KBM-7 (cell line): ENCODE results near the gene SORBS1.
A peak's percentile ranks its signal among the peaks of the same experiment; 100 is the strongest.

Experiments used
- DNase-seq: peaks from one replicate; pipeline ENCODE4 v3.0.0-alpha.2; 2015
- in situ Hi-C: fragments of 300-500 bp; cut with MboI; formaldehyde crosslinking; loops from 2 replicates; pipeline ENCODE4 v1.14.3; 2020; ENCODE audit warnings: low sequenced_read_pairs, low pct_unique_long_range_greater_than_20kb, mixed read lengths

Gene SORBS1

DNA sequence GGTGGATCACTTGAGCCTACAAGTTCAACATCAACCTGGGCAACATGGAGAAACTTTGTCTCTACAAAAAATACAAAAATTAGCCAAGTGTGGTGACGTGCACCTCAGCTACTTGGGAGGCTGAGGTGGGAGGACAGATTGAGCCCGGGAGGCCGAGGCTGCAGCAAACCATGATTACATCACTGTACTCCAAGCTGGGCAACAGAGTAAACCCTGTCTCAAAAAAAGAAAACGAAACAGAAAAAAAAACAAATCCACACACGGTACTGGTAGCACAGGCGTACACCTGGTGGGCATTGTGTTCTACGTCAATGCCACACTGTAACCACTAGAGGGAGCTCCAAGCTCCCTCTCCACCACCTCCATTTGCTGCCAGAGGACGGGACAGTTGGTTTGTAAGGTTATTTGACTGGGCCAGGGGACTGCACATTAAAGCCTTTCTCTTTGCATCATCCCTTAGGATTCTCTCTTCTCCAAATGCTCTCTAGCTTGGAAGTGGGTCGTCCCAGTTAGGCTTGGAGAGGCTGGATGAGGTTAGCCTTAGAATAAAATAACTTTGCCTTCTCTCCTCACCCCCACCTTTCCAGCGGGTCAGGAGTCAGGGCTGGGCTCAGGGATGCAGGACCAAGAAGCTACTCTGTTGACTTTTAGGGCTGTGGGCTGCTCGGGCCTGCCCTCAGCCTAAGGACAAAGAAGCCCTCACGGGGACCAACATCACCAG, 130.8 kb downstream of the SORBS1 start:
- DNase-seq: peak; percentile 79
- in situ Hi-C loops: loop anchor here (10.0 kb wide), 1 partner anchor 164 kb away; no protein-coding TSS in a partner anchor

DNA sequence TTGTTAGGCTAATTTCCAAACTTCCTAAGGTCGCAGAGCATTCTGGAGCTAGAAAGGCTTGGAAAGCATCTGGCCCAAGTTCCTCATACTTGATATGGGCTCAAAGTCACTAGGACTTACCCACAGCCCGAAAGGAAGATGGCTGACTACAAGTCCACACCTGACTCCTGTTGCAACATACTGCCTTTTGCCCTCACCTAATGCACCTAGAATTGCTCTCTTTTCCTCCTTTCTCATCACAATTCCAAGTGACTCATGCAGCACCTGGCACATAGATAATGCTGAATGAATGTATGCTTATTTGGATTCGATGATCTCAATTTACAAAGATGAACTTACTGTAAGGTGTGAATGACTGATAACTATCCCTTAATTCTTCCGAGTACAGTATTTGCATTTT, 131.5 kb downstream of the SORBS1 start:
- no peak for DNase-seq
- in situ Hi-C loops: loop anchor here (10.0 kb wide), 1 partner anchor 165 kb away; no protein-coding TSS in a partner anchor

DNA sequence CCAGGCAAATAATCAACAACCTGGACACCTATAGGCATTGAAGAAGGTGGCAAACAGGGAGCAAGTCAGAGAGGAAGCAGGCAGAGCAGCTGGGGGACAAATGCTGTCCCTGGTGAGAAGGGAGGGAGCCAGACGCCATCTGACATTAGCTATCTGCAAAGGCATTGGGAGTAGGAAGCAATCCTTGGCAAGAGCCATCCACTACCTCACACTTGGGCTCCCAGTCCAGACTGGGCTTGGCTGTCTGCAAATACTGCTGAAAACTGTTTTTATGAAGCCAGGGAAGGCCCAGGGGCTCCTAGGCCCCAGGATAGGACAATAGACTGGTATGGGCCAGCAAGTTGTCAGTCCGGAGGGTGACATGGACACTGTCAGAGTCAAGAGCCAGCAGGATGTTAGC, 132.5 kb downstream of the SORBS1 start:
- in situ Hi-C loops: no loop called here
- DNase-seq: no peak

DNA sequence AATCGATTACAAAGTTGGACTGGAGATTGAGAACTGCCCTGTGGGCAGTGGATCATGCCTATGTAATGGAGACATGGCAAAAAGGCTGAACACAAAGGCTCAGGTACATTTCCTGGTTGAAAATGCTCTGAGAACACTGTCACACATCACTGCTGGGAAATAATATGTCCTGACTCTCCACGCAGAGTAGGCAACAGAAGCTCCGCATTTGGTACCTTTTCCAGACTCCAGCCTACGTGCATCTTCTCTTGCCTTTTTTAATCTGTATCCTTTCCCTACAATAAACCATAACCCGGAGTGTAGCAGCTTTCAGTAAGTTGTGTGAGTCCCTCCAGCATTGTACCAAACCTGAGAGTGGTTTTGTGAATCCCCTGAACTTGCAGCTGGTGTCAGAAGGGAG, 134.7 kb downstream of the SORBS1 start:
- in situ Hi-C loops: no loop called here
- DNase-seq: no peak

DNA sequence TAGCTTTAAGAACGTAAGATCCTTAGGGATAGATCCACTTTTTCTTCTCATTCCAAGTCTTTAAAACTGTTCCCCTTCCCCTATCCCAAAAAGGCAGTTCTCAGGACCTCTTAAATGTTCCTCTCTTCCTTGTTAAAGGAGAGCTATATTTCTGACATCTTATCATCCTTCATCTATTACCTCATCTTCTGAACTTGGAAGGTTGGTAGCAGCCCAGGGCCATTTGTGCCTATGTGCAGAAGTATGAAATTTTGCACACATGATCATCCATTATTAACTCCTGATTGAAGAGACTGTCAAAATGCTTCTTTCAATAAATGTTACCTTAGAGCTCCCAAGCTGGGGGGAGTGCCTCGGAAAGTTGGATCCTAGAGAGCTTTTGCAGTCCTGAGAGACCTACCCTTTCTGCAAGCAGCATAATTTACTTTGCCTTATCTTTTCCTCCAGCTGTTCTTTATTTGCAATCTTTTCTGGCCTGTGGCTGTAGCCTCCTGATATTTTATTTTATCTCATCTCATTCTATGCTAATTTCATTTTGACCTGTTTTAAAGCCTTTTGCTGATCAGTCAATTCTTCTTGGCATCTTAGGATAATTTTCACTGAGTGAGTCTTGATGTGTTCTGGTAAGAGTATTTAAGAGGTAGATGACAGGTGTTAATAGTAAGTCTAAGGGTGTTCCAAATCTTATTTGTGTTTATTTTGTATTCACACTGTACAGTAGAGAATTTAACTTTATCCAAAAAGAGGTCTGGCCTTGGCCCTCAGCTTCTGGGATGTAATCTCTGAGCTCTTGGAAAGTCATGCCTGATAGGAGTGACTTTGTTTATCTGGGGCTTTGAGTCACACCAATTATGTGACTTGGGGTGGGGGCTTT, 135.3 kb downstream of the SORBS1 start:
- no peak for DNase-seq
- in situ Hi-C loops: no loop called here

DNA sequence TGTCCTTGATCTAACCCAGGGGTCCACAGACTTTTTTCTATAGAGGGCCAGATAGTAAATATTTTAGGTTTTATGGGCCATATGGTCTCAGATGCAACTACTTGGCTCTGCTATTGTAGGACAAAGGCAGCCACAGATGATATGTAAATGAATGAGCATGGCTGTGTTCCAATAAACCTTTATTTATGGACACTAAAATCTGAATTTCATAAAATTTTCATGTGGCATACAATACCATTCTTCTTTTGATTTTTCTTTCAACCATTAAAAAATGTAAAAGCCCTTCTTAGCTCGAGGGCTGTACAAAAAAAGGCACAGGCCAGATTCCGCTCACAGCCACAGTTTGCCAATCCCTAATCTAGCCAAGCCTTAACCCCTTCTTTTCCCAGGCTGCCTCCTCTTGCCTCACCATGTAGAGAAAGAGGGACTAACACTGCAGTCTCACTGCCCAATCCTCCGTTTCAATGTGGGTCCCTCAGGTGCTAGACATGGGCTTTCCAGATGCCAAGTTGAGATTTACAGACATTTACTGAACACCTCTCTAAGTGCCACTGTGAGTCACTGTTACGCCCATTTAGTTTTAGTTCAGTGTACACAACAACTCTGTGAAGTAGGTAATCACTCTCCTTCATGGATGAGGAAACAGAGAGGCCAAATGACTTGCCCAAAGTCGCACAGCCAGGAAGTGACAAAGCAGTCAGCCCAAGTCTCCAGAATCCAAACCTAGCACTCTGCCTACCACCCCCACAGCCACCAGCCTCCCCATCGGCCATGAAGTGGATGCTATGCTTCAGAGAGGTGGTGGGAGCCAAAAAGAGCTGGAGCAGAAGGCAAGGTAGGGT, 137.8 kb downstream of the SORBS1 start:
- in situ Hi-C loops: no loop called here
- no peak for DNase-seq

DNA sequence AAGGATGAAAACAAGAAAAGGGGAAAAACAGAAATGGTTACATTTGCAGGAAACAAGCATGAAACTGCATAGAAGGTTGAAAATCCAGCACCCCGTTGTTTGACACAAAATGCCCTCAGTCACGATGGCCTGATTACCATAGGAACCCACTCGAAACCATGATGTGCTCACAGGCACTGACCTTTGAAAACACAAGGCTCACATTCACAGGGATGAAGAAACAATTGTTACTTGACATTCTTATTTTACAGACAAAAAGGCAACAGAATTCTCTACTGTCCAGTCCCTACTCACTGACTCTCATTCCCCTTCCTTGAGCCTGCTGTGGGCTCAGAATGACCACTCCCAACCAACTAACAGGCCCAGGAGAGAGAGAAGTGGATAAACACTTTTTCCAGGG, 138.9 kb downstream of the SORBS1 start:
- in situ Hi-C loops: no loop called here
- no peak for DNase-seq

DNA sequence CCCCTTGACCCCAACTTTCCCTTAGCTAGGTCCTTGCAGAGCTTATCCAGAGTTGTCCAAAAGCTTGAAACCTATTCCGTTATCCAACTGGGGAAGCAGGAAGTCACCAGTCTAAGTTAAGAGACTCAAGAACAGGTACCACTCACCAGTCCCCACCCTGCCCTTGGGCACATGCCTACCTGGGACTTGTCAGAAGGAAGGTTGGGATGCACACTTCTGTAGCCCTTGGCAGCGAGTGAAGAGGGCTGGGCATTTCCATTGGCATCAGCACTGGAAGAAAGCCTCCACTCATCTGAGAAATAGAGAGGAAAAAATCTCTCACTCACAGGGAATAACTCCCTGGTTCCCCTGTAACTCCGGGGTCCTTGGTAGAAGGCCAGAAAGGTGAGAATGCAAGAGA, 139.4 kb downstream of the SORBS1 start:
- no peak for DNase-seq
- in situ Hi-C loops: no loop called here

DNA sequence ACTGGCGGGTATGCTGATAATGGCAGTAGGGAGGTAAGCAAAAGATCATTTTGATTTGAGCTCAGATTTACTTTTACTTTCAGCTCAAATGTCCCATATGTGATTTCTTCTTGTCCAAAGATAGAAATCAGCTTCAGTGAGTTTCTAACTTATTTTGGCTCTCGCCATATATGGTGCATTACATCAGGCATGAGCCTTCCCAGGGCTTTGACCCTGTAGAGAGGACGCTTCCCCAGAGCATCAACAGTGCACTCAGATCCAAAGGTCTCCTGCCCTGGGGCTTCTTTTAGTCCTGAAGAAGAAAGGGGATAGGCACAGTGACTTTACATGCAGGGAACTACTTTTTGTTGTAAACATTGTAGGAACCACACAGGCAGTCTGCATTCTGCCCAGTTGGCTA, 141.8 kb downstream of the SORBS1 start:
- DNase-seq: no peak
- in situ Hi-C loops: no loop called here

DNA sequence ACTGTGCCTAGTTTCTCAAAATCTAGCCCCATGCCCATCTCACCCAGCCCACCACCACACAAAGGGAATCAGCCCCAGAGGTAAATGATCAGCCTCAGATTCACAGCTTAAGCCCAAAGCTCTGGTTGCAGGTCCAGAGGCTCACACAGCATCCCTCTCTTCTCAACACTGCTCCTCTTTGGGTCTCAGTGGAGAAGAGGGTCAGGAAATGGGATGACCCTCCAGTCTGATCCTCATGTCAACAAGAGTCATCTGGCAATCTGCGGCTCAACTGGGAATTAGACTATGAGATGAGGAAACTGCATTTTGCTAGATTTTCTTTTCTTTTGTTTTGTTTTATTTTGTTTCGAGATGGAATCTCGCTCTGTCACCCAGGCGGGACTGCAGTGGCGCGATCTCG, 144.2 kb downstream of the SORBS1 start:
- DNase-seq: no peak
- in situ Hi-C loops: no loop called here

DNA sequence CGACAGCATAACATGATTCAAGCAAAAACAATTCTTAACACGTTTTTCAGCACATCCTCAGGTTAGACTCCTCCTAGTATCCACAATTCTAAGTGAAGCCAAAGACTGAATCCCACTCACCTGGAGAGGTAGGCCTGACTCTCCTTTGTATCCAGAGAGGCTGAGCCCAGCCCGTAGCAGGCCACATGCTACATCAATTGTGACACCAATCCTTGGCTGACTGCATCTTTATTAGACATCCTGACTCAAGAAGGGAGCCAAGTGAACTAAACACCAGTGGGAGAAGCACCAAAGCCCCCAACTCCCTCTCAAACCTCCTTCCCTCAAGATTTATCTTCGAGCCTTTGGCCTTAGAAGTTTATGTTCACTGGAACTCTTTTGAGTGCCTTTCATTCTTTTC, 144.9 kb downstream of the SORBS1 start:
- DNase-seq: no peak
- in situ Hi-C loops: no loop called here

DNA sequence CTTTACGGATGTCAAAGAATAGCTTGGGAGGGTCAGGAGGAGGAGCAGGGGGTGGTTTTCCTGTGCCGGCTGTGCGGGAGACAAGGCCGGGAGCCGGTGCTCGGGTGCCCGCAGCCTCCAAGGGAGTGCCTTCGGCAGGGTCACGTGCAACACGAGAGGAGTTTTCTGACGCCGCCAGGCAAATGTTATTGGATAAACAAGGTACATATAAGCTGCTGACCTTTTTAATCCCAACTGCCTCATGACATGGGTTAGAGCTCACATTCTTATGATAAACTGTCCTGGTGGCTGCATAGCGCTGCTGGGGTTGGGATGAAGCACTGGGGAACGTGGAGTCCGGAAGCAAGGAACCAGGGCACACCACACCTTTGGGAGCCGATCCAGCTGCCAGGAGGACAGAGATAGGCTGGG, 145.5 kb downstream of the SORBS1 start:
- no peak for DNase-seq

DNA sequence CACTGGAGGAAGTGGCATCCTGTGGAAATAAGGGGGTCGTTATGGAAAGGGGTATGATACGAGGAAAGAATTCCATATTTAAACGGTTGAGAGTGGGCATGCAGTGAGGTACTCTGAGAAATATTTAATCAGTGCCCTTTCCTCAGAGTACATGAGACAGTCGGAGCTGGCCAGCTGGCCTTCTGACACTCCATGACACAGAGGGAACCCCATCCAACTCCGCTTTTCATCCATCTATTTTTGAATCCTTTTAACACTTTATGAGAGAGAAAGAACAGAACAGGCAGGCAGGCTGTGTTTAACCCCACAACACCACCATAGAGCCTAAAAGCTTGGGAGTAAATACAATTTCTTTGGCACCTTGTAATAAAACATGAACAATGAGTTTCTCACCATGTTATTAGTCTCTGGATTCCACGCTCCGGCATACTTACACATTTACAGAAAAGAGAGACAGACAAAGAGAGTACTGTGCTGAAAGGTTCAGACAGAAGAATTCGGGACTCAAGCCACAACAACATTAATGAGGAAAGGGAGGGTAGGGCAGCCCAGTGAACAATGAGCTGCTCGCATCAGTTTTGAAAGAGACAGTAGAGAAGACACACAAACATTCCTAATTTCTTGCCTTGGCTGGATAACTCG, 146.2 kb downstream of the SORBS1 start:
- DNase-seq: no peak
- in situ Hi-C loops: no loop called here

More for the DNA sequence above, 145.5 kb downstream of the SORBS1 start:
- in situ Hi-C loops: no loop called here

DNA sequence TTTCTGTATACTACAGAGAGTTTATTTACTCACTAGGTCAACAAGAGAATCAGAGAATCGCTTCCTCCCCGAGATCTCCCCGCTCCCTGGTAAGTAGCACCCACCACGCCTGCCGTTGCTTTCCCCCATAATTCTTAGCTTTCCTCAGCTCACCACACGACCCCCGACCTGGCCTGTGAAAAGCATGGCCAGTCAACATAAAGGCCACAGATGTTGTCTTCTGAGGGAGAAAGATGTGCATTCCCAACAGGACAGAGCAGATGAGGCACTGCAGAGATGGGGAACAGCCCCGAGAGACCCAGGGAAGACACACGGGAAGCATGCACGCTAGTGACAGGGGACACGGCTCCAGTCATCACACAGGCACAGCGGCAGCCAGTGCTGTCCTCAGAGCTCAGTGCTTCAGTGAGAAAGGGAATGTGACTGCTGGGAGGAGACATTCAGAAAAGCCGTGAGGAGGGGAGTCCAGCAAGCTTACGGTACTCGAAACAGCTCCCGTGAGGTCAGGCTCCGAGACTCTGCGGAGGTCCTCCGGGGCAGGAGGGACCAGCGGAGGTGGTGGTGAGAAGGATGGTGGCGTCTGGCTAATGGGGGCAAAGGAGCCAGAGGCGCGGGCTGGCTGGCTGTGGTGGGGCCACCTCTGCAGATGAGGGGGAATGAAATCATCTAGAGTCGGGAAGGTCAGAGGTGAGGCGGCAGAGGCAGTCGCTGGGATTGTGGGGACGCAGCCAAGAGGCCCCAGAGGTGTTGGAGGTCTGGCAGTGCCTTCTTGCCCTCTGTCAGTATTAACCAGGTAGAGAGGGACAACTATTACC, 146.9 kb downstream of the SORBS1 start:
- in situ Hi-C loops: no loop called here
- DNase-seq: no peak

DNA sequence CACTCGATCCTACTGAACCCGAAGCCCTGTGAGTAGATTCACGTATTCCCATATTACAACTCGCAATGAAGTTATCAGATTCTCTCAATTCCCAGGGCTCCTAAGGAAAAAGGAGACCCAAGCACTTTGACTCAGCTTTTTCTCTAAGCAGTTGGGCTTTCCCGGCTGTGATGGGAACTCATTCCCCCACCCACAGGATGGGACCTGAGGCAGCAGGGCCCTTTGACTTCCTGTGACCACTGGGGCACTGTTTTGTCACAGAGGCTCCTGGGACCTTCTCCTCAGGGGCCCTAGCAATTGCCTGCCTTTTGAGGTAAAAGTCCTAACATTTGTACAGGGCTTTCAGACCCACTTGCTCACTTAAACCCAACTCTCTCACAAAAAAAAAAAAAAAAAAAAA, 147.6 kb downstream of the SORBS1 start:
- in situ Hi-C loops: no loop called here

DNA sequence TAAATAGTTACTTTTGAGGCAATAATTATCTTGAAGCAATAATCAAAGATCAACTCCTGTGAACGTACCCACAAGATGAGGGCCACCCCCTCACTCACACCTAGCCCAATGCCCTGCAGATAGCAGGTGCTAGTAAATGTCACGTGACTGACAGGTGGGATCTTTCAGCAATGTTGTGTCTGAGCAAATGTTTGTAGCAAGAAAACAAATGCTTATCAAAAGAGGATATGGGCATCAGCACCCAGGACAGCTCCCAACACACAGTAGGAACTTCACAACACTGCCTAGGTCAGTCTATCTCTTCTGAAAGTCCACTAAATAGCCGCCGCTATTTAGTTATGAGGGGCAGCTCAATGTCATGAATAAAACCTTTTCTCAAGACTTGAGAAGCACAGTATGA, 149.5 kb downstream of the SORBS1 start:
- DNase-seq: no peak
- in situ Hi-C loops: no loop called here

More for the DNA sequence above, 147.6 kb downstream of the SORBS1 start:
- no peak for DNase-seq

DNA sequence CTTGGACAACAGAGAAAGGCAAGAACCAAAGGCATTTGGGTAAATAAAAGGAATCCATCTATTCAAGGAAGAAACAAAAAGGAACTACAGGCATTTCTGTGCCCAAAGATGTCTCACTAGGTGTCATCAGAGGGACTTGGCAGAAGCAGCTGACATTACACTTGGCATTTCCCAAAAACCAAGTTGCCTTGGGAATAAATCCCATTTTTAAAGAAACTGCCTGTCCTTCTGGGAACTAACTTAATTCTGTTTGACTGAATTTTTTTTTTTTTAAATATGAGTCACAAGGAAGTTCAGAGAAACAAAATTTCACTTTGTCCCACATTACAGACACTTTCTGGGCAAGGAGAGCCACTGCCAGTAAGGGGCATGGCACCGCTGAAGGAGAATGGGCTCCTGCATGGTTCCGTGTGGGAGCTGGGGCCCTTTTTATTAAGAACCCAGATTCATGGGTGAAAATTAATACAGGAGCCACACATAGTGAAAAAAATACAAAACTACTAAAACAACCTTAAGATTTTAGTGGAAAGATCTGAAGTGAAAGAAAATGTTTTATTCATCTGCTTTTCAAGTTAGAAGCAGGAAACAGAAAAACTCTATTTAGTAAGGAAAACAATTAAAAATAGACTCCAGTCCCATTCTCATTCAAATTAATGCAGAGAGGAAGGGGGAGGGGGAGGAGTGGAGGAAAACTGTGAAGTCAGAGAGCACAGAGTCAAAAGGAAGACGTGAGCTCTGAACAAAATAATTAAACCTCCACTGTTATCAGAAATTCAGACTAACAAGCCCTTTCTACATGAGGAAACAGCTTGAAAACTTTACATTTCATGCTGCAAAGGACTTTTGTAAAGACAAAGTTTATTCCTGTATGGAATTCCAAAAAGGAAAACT, 151.9 kb downstream of the SORBS1 start:
- in situ Hi-C loops: no loop called here
- DNase-seq: no peak
